Panc1 (cell line): ENCODE measurements around the gene ZSCAN31. TPM values are rescaled to one million over a fixed set of nuclear protein-coding genes. Genes with fewer than 3 reads are reported as not detected.

Experiments used
- ATAC-seq: fragments of 200-7000 bp; cut with Tn5 transposase; 2 replicates; pipeline ENCODE4 v1.9.1; 2020; ENCODE audit warnings: mild to moderate bottlenecking, moderate library complexity
- BruUV-seq: library from RNA; stranded (reverse); fragments of 400-500 nt; replicated peaks from 2 replicates; lab custom pipeline; 2021; lab: Mats Ljungman, UMichigan
- CTCF ChIA-PET: fragments of 300-600 bp; sonication (Branson Sonifier 250); formaldehyde crosslinking; loops from one replicate; lab custom pipeline; 2022; ENCODE audit warnings: antibody characterized with exemption; lab: Charles Lee
- POLR2A ChIA-PET: fragments of 300-600 bp; sonication (Branson Sonifier 250); formaldehyde crosslinking; loops from one replicate; lab custom pipeline; 2022; ENCODE audit warnings: antibody characterized with exemption; lab: Charles Lee
- DNase-seq: peaks from one replicate; pipeline ENCODE4 v3.0.0-alpha.2; 2010; ENCODE audit warnings: low read depth, low spot score
- H3K27ac ChIP-seq: 2 replicates; pipeline ENCODE4 v1.5.1; 2011; ENCODE audit warnings: mild to moderate bottlenecking, low read length, inconsistent platforms
- H3K27me3 ChIP-seq: fragments of 200-500 bp; sonication (Bioruptor generic); 2 replicates; pipeline ENCODE4 v1.6.0; 2014; ENCODE audit warnings: low read length, inconsistent platforms; ENCODE audit not compliant: control insufficient read depth, insufficient read depth
- H3K36me3 ChIP-seq: fragments of 200-500 bp; sonication (Bioruptor generic); 2 replicates; pipeline ENCODE4 v1.5.1; 2014; ENCODE audit warnings: inconsistent platforms, mild to moderate bottlenecking, low read length, moderate library complexity; ENCODE audit not compliant: control insufficient read depth, insufficient read depth
- H3K4me1 ChIP-seq: 2 replicates; pipeline ENCODE4 v1.5.1; 2011; ENCODE audit warnings: inconsistent platforms, mild to moderate bottlenecking, low read length, moderate library complexity; ENCODE audit not compliant: control insufficient read depth, insufficient read depth
- H3K4me3 ChIP-seq, 2 experiments: 2 replicates each; pipeline ENCODE4 v1.5.1; 2011 to 2012; ENCODE audit warnings: low read depth in 2 of 2, low read length in 2 of 2, mild to moderate bottlenecking in 2 of 2, inconsistent platforms in 1 of 2, moderate library complexity in 1 of 2
- H3K9me3 ChIP-seq: fragments of 200-500 bp; sonication (Bioruptor generic); 2 replicates; pipeline ENCODE4 v1.5.1; 2014; ENCODE audit warnings: low read depth, mild to moderate bottlenecking, inconsistent platforms, low read length, moderate library complexity; ENCODE audit not compliant: control insufficient read depth, insufficient read depth
- POLR2AphosphoS5 ChIP-seq: IDR thresholded peaks from 2 replicates; pipeline ENCODE4 v1.6.1; 2012; ENCODE audit warnings: mild to moderate bottlenecking, low read depth, low read length, moderate library complexity
- SIN3A ChIP-seq: IDR thresholded peaks from 2 replicates; pipeline ENCODE4 v1.6.1; 2012; ENCODE audit warnings: low read depth, mild to moderate bottlenecking, low read length, moderate library complexity, borderline replicate concordance; ENCODE audit not compliant: insufficient read depth
- TCF7L2 ChIP-seq: IDR thresholded peaks from 2 replicates; pipeline ENCODE4 v1.6.1; 2011; ENCODE audit warnings: mild to moderate bottlenecking, low read depth, low read length, inconsistent platforms
- in situ Hi-C: cut with HindIII; loops from 2 replicates; pipeline ENCODE4 v1.10.0; 2016; ENCODE audit warnings: low sequenced_read_pairs, low pct_unique_long_range_greater_than_20kb
- intact Hi-C: fragments of 100-400 bp; cut with micrococcal nuclease; formaldehyde crosslinking; loops from one replicate; pipeline ENCODE4 v1.10.0; 2022; ENCODE audit not compliant: unreplicated experiment
- total RNA-seq: library from RNA; stranded (reverse); gene quantifications from one replicate; pipeline ENCODE4 v1.2.1, GENCODE V29; 2021; ENCODE audit not compliant: unreplicated experiment
- TF ChIP-seq, protein P1 (sequence below), 2 experiments: IDR thresholded peaks; 2 replicates each; pipeline ENCODE4 v1.6.1; 2011 to 2012; ENCODE audit warnings: low read depth in 2 of 2, control low read depth in 1 of 2, low read length in 1 of 2, mild to moderate bottlenecking in 1 of 2, moderate library complexity in 1 of 2; ENCODE audit not compliant: insufficient read depth in 1 of 2
- TF ChIP-seq, protein P2 (sequence below): fragments of 450-650 bp; IDR thresholded peaks from 2 replicates; pipeline ENCODE4 v1.5.1; 2017; ENCODE audit warnings: mild to moderate bottlenecking

The ZSCAN31 gene
- total RNA-seq, 1 experiment from 2014 or later = 10.4 TPM

DNA sequence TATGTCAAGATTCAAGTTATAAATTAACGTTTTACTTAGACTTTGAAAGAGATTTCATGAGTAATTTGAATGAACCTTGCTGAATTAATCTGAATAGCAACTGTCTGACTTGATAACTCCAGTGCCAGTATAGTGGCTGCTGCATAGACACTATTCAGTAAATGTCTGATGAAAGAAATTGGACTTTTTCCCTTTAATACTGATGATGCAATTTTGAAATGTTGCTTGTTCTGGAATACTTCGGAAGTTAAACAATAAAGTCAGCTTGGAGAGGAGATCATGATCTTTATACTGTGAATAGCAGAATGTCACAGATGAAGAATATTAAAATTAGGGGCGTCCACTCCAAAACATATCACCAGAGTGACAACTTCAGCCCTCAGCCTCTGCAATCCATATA, 58.2 kb downstream of the ZSCAN31 start:
- no peak for ATAC-seq
- Histone ChIP-seq H3K9me3 (no peaks in the 10 kb centered on the region; the same call in 1 of the 2 replicates), H3K4me3 (no peak overlapping the region), H3K27ac (no peak overlapping the region), H3K27me3 (no peaks in the 10 kb centered on the region), H3K4me1 (peaks cover 4% of the 10 kb centered on the region; the same call in 1 of the 2 replicates), H3K36me3 (no peaks in the 10 kb centered on the region)
- intact Hi-C loops = no loop called here
- in situ Hi-C loops = no loop called here
- ChIA-PET POLR2A (no interaction called here), CTCF (no interaction called here)
- DNase-seq = no peak
- no peak for TF ChIP-seq TCF7L2
- TF ChIP-seq SIN3A = no peak
- no peak for TF ChIP-seq POLR2AphosphoS5
- TF ChIP-seq, protein P1, sequence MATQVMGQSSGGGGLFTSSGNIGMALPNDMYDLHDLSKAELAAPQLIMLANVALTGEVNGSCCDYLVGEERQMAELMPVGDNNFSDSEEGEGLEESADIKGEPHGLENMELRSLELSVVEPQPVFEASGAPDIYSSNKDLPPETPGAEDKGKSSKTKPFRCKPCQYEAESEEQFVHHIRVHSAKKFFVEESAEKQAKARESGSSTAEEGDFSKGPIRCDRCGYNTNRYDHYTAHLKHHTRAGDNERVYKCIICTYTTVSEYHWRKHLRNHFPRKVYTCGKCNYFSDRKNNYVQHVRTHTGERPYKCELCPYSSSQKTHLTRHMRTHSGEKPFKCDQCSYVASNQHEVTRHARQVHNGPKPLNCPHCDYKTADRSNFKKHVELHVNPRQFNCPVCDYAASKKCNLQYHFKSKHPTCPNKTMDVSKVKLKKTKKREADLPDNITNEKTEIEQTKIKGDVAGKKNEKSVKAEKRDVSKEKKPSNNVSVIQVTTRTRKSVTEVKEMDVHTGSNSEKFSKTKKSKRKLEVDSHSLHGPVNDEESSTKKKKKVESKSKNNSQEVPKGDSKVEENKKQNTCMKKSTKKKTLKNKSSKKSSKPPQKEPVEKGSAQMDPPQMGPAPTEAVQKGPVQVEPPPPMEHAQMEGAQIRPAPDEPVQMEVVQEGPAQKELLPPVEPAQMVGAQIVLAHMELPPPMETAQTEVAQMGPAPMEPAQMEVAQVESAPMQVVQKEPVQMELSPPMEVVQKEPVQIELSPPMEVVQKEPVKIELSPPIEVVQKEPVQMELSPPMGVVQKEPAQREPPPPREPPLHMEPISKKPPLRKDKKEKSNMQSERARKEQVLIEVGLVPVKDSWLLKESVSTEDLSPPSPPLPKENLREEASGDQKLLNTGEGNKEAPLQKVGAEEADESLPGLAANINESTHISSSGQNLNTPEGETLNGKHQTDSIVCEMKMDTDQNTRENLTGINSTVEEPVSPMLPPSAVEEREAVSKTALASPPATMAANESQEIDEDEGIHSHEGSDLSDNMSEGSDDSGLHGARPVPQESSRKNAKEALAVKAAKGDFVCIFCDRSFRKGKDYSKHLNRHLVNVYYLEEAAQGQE (IDR thresholded peaks at IDR 0.05; ENCODE audit: insufficient read depth in 1 of 2, low read depth in 2 of 2, low read length in 1 of 2) = no peak
- BruUV-seq = no TSS peak

DNA sequence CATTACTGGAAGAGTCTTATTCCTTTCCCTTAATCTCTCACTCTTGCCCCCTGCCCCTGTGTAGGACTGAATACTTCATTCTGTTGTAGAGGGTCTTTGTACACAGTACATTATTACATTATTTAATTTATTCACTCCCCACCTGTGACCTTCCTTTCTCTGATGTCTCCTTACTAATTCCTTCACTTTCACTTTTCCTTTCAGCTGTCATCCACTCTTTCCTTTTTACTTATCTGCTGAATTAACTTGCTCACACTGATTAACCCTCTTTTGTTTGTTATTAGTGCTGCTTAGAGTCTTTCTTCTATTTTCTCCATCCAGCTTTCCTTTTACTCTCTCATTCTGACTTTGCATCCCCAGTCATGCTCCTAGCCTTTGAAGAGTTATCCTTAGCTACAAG, 61.1 kb downstream of the ZSCAN31 start:
- DNase-seq = no peak
- ChIA-PET POLR2A (no interaction called here), CTCF (interaction anchor here (1.0 kb wide), 1 partner anchor 81 kb away, joined by 3 read pairs; no protein-coding TSS in a partner anchor)
- ATAC-seq = no peak
- Histone ChIP-seq H3K4me1 (no peaks in the 10 kb centered on the region), H3K27me3 (no peaks in the 10 kb centered on the region), H3K36me3 (no peaks in the 10 kb centered on the region), H3K4me3 (no peak overlapping the region), H3K9me3 (no peaks in the 10 kb centered on the region), H3K27ac (no peak overlapping the region)
- TF ChIP-seq, protein P2, sequence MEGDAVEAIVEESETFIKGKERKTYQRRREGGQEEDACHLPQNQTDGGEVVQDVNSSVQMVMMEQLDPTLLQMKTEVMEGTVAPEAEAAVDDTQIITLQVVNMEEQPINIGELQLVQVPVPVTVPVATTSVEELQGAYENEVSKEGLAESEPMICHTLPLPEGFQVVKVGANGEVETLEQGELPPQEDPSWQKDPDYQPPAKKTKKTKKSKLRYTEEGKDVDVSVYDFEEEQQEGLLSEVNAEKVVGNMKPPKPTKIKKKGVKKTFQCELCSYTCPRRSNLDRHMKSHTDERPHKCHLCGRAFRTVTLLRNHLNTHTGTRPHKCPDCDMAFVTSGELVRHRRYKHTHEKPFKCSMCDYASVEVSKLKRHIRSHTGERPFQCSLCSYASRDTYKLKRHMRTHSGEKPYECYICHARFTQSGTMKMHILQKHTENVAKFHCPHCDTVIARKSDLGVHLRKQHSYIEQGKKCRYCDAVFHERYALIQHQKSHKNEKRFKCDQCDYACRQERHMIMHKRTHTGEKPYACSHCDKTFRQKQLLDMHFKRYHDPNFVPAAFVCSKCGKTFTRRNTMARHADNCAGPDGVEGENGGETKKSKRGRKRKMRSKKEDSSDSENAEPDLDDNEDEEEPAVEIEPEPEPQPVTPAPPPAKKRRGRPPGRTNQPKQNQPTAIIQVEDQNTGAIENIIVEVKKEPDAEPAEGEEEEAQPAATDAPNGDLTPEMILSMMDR = no peak
- TF ChIP-seq, protein P1 (IDR thresholded peaks at IDR 0.05; ENCODE audit: insufficient read depth in 1 of 2, low read depth in 2 of 2, low read length in 1 of 2) = no peak
- no peak for TF ChIP-seq TCF7L2
- no peak for TF ChIP-seq SIN3A
- no peak for TF ChIP-seq POLR2AphosphoS5
- BruUV-seq = no TSS peak
- in situ Hi-C loops = no loop called here
- intact Hi-C loops = no loop called here

Other genes starting within 250 kb of the ZSCAN31 start
- gene ZSCAN16, start 211.5 kb downstream of the ZSCAN31 start, total RNA-seq = 5.3 TPM
- gene ZKSCAN8, start 194.3 kb downstream of the ZSCAN31 start, total RNA-seq = 18.4 TPM
- gene ZSCAN9, start 110.9 kb downstream of the ZSCAN31 start, total RNA-seq = 14.4 TPM
- gene ZKSCAN4, start 83.9 kb downstream of the ZSCAN31 start, total RNA-seq = 4.4 TPM
- not detected for gene NKAPL, start 76.9 kb downstream of the ZSCAN31 start, total RNA-seq
- 6.6 TPM for gene ZSCAN26, start 69.0 kb downstream of the ZSCAN31 start, total RNA-seq
- 7.6 TPM for gene PGBD1, start 54.6 kb downstream of the ZSCAN31 start, total RNA-seq
- 7.0 TPM for gene ZKSCAN3, start 13.8 kb upstream of the ZSCAN31 start, total RNA-seq
- 3.2 TPM for gene ZSCAN12, start 63.6 kb upstream of the ZSCAN31 start, total RNA-seq
- 1.6 TPM for gene ZSCAN23, start 107.3 kb upstream of the ZSCAN31 start, total RNA-seq
- not detected for gene GPX6, start 179.6 kb upstream of the ZSCAN31 start, total RNA-seq
- gene GPX5, start 189.7 kb upstream of the ZSCAN31 start, total RNA-seq = not detected